Measurements from ENCODE around the gene GRAMD1B.

GRCh38 chr11:123457187-123457770, 27.2 kb downstream of the GRAMD1B start:
- TF ChIP-seq, protein P1, sequence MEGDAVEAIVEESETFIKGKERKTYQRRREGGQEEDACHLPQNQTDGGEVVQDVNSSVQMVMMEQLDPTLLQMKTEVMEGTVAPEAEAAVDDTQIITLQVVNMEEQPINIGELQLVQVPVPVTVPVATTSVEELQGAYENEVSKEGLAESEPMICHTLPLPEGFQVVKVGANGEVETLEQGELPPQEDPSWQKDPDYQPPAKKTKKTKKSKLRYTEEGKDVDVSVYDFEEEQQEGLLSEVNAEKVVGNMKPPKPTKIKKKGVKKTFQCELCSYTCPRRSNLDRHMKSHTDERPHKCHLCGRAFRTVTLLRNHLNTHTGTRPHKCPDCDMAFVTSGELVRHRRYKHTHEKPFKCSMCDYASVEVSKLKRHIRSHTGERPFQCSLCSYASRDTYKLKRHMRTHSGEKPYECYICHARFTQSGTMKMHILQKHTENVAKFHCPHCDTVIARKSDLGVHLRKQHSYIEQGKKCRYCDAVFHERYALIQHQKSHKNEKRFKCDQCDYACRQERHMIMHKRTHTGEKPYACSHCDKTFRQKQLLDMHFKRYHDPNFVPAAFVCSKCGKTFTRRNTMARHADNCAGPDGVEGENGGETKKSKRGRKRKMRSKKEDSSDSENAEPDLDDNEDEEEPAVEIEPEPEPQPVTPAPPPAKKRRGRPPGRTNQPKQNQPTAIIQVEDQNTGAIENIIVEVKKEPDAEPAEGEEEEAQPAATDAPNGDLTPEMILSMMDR (conservative IDR thresholded peaks at IDR 0.05 in 1 of 2, IDR thresholded peaks at IDR 0.05 in 1 of 2; ENCODE audit: low read depth in 1 of 2, low read length in 2 of 2), result no peak
- TF ChIP-seq EZH2 (IDR thresholded peaks at IDR 0.05; ENCODE audit: low read length, missing control alignments), result no peak

Data from fibroblast of lung (primary cell).